Fibroblast of villous mesenchyme (primary cell): ENCODE results near the gene PRELID3B. TPM values are rescaled to one million over a fixed set of nuclear protein-coding genes. Genes with fewer than 3 reads are reported as not detected.

Experiments
- DNase-seq: peaks from one replicate; pipeline ENCODE4 v3.0.0-alpha.2; 2010; ENCODE audit warnings: low read depth
- H3K4me3 ChIP-seq: 2 replicates; pipeline ENCODE4 v1.5.1; 2011; ENCODE audit warnings: low read depth, mild to moderate bottlenecking, low read length
- total RNA-seq: library from RNA; depleted of rRNA; stranded (reverse); fragments of >200 nt; gene quantifications from 2 replicates; pipeline ENCODE4 v1.2.3, GENCODE V29; 2012
- TF ChIP-seq, protein P1 (sequence below): IDR thresholded peaks from 2 replicates; pipeline ENCODE4 v1.5.1; 2012; ENCODE audit warnings: low read depth, mild to moderate bottlenecking, low read length; ENCODE audit not compliant: insufficient read depth

The PRELID3B gene
- total RNA-seq, 1 donor = 85.1 TPM

DNA sequence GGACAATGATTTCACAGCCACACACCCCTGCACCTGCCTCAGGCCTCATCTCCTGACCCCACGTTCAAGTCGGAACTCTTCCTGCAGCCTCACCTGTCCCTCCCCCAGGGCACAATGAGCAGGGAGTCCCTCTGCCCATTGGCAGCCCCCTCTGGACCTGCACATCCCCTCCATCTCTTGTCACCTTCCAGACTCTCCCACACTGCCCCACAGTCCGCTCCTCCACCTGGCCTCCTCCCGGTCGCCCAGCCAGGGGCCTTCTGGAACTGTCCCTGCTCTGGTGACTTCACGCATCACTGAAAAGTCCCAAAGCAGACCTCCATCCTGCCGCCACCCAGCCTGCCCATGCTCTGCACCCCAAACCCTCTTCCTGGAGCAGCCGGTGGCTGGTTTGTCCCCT is 40.2 kb downstream of the PRELID3B start:
- no peak for DNase-seq
- TF ChIP-seq, protein P1, sequence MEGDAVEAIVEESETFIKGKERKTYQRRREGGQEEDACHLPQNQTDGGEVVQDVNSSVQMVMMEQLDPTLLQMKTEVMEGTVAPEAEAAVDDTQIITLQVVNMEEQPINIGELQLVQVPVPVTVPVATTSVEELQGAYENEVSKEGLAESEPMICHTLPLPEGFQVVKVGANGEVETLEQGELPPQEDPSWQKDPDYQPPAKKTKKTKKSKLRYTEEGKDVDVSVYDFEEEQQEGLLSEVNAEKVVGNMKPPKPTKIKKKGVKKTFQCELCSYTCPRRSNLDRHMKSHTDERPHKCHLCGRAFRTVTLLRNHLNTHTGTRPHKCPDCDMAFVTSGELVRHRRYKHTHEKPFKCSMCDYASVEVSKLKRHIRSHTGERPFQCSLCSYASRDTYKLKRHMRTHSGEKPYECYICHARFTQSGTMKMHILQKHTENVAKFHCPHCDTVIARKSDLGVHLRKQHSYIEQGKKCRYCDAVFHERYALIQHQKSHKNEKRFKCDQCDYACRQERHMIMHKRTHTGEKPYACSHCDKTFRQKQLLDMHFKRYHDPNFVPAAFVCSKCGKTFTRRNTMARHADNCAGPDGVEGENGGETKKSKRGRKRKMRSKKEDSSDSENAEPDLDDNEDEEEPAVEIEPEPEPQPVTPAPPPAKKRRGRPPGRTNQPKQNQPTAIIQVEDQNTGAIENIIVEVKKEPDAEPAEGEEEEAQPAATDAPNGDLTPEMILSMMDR = no peak
- no peak overlapping the region for H3K4me3 ChIP-seq

- H3K4me3 ChIP-seq = no peak overlapping the region
- TF ChIP-seq, protein P1 = no peak
- no peak for DNase-seq
Measured at GRCh38 chr20:59001449-59002171, 41.0 kb downstream of the PRELID3B start.

- TF ChIP-seq, protein P1 = no peak
- no peak overlapping the region for H3K4me3 ChIP-seq
- DNase-seq = no peak
Measured at GRCh38 chr20:59001068-59001448, 41.5 kb downstream of the PRELID3B start.

- H3K4me3 ChIP-seq = no peak overlapping the region
- TF ChIP-seq, protein P1 = no peak
- DNase-seq = no peak
Measured at GRCh38 chr20:59000326-59000725, 42.3 kb downstream of the PRELID3B start.

DNA sequence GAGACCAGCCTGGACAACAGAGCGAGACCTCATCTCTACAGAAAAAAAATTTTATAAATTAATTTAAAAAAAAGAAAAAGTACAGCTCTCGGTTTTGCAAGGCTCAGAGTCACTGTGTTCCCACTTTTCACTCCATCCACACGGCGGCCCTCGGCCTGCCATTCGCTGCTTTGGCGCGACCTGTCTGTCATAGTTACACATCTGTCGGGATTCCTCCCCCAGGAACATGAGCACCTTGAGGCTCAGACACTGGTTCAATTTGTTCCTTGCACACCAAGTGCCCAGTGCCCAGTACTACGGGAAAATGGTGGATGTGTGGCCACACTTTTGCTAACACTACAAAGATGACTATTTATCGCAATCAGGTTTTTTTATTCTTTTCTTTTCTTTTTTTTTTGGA is 43.9 kb downstream of the PRELID3B start:
- DNase-seq = no peak
- TF ChIP-seq, protein P1 = no peak
- H3K4me3 ChIP-seq = no peak overlapping the region

- no peak for DNase-seq
- TF ChIP-seq, protein P1 = no peak
- no peak overlapping the region for H3K4me3 ChIP-seq
Measured at GRCh38 chr20:58997141-58997770, 45.3 kb downstream of the PRELID3B start.
